Natural killer cell (primary cell): ENCODE measurements around the gene CMIP. TPM values are rescaled to one million over a fixed set of nuclear protein-coding genes. Genes with fewer than 3 reads are reported as not detected.

ENCODE experiments used
- ATAC-seq, 3 donors: fragments of 150-1000 bp in 2 of 3; fragments of 200-7000 bp in 1 of 3; cut with Tn5 transposase; 1 replicate in 1 of 3; 2 replicates in 2 of 3; pipeline ENCODE4 v1.10.0; 2021; ENCODE audit warnings: mild to moderate bottlenecking in 2 of 3, moderate library complexity in 2 of 3
- DNase-seq, 2 donors: peaks; one replicate each; pipeline versions ENCODE4 v3.0.0 to v3.0.0-alpha.2; 2013 to 2021; ENCODE audit warnings: mixed read lengths in 1 of 2
- H3K27ac ChIP-seq: one replicate; pipeline ENCODE4 v1.5.1; 2013; ENCODE audit warnings: mild to moderate bottlenecking, low read length
- H3K27me3 ChIP-seq: one replicate; pipeline ENCODE4 v1.6.1; 2013; ENCODE audit warnings: low read length; ENCODE audit not compliant: control insufficient read depth, insufficient read depth
- H3K36me3 ChIP-seq: one replicate; pipeline ENCODE4 v1.6.1; 2013; ENCODE audit warnings: low read length; ENCODE audit not compliant: control insufficient read depth, insufficient read depth
- H3K4me1 ChIP-seq: one replicate; pipeline ENCODE4 v1.6.1; 2013; ENCODE audit warnings: low read length; ENCODE audit not compliant: control insufficient read depth, insufficient read depth
- H3K4me3 ChIP-seq: one replicate; pipeline ENCODE4 v1.5.1; 2013; ENCODE audit warnings: low read length
- H3K9me3 ChIP-seq: one replicate; pipeline ENCODE4 v1.6.1; 2013; ENCODE audit warnings: low read length; ENCODE audit not compliant: control insufficient read depth, insufficient read depth
- H3K27ac Mint-ChIP-seq, 2 donors: one replicate each; pipeline ENCODE4 v1.8.0; 2022; ENCODE audit warnings: mild to moderate bottlenecking in 2 of 2, mixed read lengths in 2 of 2, moderate library complexity in 1 of 2
- H3K27me3 Mint-ChIP-seq, 2 donors: one replicate each; pipeline ENCODE4 v1.8.0; 2022; ENCODE audit warnings: low read depth in 2 of 2, mixed read lengths in 2 of 2
- H3K36me3 Mint-ChIP-seq: one replicate; pipeline ENCODE4 v1.8.0; 2022; ENCODE audit warnings: mixed read lengths
- H3K4me1 Mint-ChIP-seq, 2 donors: one replicate each; pipeline ENCODE4 v1.8.0; 2022; ENCODE audit warnings: mixed read lengths in 2 of 2
- H3K4me3 Mint-ChIP-seq: one replicate; pipeline ENCODE4 v1.8.0; 2022; ENCODE audit warnings: mild to moderate bottlenecking, moderate library complexity, mixed read lengths
- H3K9me3 Mint-ChIP-seq, 2 donors: one replicate each; pipeline ENCODE4 v1.8.0; 2022; ENCODE audit warnings: mixed read lengths in 2 of 2
- CTCF ChIP-seq: fragments of 200-600 bp; IDR thresholded peaks from one replicate; pipeline ENCODE4 v1.8.0; 2022; ENCODE audit warnings: antibody characterized with exemption
- WGBS: methylation state at CpG from one replicate; pipeline ENCODE4 v1.1.7; 2013; ENCODE audit warnings: missing lambda C conversion rate; ENCODE audit not compliant: insufficient coverage; 5-methylcytosine and 5-hydroxymethylcytosine counted together
- intact Hi-C: fragments of 100-400 bp; cut with micrococcal nuclease; formaldehyde crosslinking; loops from one replicate; pipeline ENCODE4 v1.14.2; 2022
- total RNA-seq, 4 donors: library from RNA; stranded (reverse); fragments of 120-200 nt in 1 of 4; gene quantifications; one replicate each; pipeline versions ENCODE4 v1.2.3 to v1.2.4, GENCODE V29; 2013 to 2022

CMIP gene
- total RNA-seq, 3 donors from 2014 or later (not counting 1 experiment from before 2014, with no cell fraction given), result 88.2 to 115 (median 91.5) TPM

DNA sequence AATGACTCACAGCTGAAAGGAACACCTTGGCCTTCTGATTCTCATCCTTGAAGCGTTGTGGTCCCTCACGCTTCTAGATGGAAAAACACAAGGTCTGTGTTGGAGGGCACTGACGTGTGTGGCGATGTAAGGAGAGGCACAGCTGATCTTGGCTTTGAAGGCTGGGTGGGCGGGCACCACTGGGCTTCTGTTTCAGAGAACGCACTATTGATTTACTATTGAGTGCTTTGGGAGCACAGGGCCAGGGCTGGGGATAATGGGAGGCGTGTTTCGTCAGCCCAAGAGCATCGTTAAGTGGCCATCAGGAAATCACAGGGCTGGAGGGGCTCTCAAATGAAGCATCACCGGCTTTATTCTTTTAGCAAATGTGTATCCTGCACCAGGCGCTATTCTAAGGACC lies 70.7 kb downstream of the CMIP start:
- Mint-ChIP-seq H3K4me1 (peaks cover 33 to 53% of the 10 kb centered on the region in 2 donors), H3K27me3 (no peaks in the 10 kb centered on the region), H3K4me3 (no peak overlapping the region), H3K36me3 (no peaks in the 10 kb centered on the region), H3K27ac (peak overlapping the region; percentile 88 to 93), H3K9me3 (no peaks in the 10 kb centered on the region)
- no peak for ATAC-seq
- TF ChIP-seq CTCF, result no peak
- Histone ChIP-seq H3K4me1 (peaks cover 49% of the 10 kb centered on the region), H3K4me3 (no peak overlapping the region), H3K27ac (no peak overlapping the region), H3K27me3 (no peaks in the 10 kb centered on the region), H3K36me3 (peaks cover 3% of the 10 kb centered on the region), H3K9me3 (no peaks in the 10 kb centered on the region)
- no peak for DNase-seq
- intact Hi-C loops, result no loop called here
- 96% methylated on average over 11 of the region's 11 CpGs for WGBS

DNA sequence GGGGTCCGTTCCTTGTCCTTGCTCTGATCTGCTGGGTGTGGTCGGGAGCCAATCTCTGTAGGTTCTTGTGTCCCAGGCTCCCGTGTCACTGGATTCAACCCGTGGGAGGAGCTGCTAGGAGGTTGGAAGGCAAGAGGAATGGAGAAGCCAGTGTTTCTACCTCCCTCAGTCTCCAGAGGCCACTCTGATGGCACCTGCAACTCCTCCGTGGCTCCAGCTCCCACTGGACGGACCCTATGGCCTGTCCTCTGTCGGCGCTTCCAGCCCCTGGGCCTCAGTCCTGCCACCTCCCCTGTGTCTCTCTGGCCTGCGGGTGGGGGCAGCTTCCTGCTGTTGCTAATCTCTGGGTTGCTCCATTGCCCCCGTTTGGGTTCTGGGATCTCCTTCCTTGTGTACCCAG lies 71.1 kb downstream of the CMIP start:
- peak overlapping the region; percentile 6 for H3K4me3 Mint-ChIP-seq
- 94% methylated on average over 10 of the region's 10 CpGs for WGBS
- Histone ChIP-seq H3K27me3 (no peaks in the 10 kb centered on the region), H3K9me3 (no peaks in the 10 kb centered on the region), H3K27ac (no peak overlapping the region), H3K36me3 (peaks cover 3% of the 10 kb centered on the region), H3K4me1 (peaks cover 53% of the 10 kb centered on the region), H3K4me3 (no peak overlapping the region)
- ATAC-seq, result no peak
- no peak for TF ChIP-seq CTCF
- H3K27me3 Mint-ChIP-seq, result no peaks in the 10 kb centered on the region
- peak overlapping the region; percentile 93 to 100 for H3K27ac Mint-ChIP-seq
- intact Hi-C loops, result no loop called here
- no peaks in the 10 kb centered on the region for H3K9me3 Mint-ChIP-seq
- peaks cover 38 to 57% of the 10 kb centered on the region in 2 donors for H3K4me1 Mint-ChIP-seq
- DNase-seq, result no peak
- H3K36me3 Mint-ChIP-seq, result no peaks in the 10 kb centered on the region

DNA sequence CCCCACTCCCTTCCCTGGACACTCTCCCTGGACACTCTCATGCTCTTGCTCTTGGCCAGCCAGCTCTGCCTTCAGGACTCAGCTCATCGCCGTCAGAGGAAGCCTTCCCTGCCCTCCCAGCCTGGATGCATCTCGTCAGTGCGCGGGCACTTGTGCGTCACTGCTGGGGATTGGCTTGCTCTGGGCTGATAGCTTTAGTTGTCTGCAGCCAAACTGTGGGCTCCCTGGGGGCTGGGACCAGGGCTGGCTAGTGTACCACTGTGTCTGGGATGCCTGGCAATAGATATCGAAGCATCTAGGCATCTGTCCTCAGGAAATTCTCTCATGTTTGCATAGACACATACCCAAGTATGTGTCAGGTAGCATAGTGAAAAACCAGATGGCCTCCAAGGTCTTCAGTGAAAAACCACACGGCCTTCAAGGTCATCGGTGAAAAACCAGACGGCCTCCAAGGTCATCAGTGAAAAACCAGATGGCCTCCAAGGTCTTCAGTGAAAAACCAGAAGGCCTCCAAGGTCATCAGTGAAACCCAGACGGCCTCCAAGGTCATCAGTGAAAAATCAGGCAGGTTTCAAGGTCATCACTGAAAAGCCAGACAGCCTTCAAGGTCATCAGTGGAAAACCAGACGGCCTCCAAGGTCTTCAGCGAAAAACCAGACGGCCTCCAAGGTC lies 72.0 kb downstream of the CMIP start:
- ATAC-seq, result no peak
- Histone ChIP-seq H3K27ac (no peak overlapping the region), H3K9me3 (no peaks in the 10 kb centered on the region), H3K36me3 (peaks cover 3% of the 10 kb centered on the region), H3K4me1 (peaks cover 60% of the 10 kb centered on the region), H3K27me3 (no peaks in the 10 kb centered on the region), H3K4me3 (no peak overlapping the region)
- Mint-ChIP-seq H3K27ac (peak overlapping the region; percentile 93 to 100), H3K4me3 (no peak overlapping the region), H3K36me3 (no peaks in the 10 kb centered on the region), H3K4me1 (peaks cover 42 to 62% of the 10 kb centered on the region in 2 donors), H3K27me3 (no peaks in the 10 kb centered on the region), H3K9me3 (no peaks in the 10 kb centered on the region)
- no peak for TF ChIP-seq CTCF
- intact Hi-C loops, result no loop called here
- WGBS, result 94% methylated on average over 14 of the region's 14 CpGs
- DNase-seq, result no peak

GRCh38 chr16:81517150-81517499 lies 72.5 kb downstream of the CMIP start:
- Mint-ChIP-seq H3K27ac (peak overlapping the region; percentile 93 to 100), H3K9me3 (no peaks in the 10 kb centered on the region), H3K36me3 (no peaks in the 10 kb centered on the region), H3K4me1 (peaks cover 46 to 66% of the 10 kb centered on the region in 2 donors), H3K4me3 (no peak overlapping the region), H3K27me3 (no peaks in the 10 kb centered on the region)
- H3K9me3 ChIP-seq, result no peaks in the 10 kb centered on the region
- H3K4me1 ChIP-seq, result peaks cover 61% of the 10 kb centered on the region
- no peak for DNase-seq
- no peak for ATAC-seq
- H3K27ac ChIP-seq, result no peak overlapping the region
- peaks cover 3% of the 10 kb centered on the region for H3K36me3 ChIP-seq
- no peak overlapping the region for H3K4me3 ChIP-seq
- intact Hi-C loops, result no loop called here
- WGBS, result 99% methylated on average over 4 of the region's 4 CpGs
- H3K27me3 ChIP-seq, result no peaks in the 10 kb centered on the region
- TF ChIP-seq CTCF, result no peak
